NOMO-1 (cell line): ENCODE measurements around the gene NOS1.
A peak's percentile ranks its signal among the peaks of the same experiment; 100 is the strongest.
"Not testable (repeated sequence)": the region's sequence is repeated elsewhere in the genome, so short reads cannot be mapped to it uniquely, and the experiment has no call there.

Experiments
- DNase-seq, 2 experiments: peaks; one replicate each; lab custom pipeline; 2025; ENCODE audit not compliant: unreplicated experiment in 2 of 2; lab: John Stamatoyannopoulos, UW

The NOS1 gene

DNA sequence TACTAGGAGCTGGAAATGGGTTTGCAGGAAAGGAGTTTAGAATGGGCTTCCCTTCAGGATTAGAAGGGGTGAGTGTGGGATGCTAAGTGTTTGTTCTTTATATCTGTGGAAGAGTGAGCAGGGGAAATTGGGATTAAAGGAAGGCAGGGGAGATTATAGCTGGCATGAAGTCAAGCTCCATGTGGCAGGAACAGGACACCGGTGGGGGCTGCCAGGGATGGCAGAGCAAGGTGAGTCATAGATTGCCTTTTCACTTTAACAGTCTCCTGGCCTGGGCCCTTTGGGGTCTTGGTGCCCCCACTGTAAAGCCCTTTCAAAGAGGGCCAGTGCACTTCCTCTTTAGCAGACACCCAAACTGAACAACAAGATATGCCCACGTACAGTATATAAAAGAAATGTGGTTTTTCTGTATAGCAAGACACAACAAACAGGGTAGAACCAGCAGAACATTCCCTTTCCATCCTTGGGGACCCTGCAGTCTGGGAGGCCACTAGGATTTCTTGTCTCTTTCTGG, 148.1 kb downstream of the NOS1 start:
- no peak for DNase-seq

DNA sequence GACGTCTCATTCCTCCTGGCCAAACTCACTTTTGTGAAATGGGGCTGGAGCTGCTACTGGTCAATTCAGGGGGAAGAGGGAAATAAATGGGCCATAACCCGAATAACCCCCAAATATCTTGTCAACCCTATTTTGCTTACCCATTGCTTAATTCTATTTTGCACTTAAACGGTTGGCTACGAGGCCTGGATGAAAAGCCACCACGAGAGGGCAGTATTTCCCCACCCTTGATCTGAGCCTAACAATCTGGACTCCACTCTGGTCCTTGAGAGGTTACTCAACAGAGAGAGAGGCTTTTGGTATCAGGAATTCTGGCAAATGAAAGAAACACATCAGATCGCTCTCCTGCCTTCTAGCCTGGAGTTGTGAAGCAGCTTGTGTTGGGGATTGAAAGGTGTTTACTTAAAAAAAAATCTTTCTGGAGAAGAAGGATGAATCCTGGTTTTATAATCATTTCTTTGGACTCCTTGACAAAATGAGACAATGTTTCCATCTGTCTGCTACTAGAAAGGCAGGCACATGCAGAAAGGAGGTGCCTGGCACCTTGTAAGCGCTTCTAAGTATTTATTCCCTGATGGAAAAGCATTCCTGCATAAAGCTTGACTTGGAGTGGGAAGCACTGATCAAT, 148.7 kb downstream of the NOS1 start:
- peak; percentile 58 to 60 for DNase-seq

GRCh38 chr12:117210266-117210918, 151.0 kb downstream of the NOS1 start:
- DNase-seq = no peak

DNA sequence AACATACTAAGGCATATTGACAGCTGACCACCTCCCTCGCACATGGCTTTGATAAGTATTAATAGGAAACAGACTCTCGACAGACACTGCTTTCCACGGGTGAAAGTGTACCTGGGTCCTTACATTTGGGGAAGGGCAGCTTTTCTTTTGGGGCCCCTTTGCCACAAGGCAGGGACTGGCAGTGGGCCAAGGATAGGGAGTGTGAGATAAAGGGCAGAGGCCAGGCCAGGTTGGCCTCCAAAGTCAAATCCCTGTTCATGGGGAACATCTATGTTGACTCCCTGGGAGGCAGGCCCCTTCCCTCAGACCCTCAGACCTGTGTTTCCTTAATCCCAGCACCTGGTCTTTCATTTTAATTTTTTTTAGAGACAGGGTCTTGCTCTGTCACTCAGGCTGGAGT, 151.8 kb downstream of the NOS1 start:
- no peak for DNase-seq

- no peak for DNase-seq
These were observed 152.5 kb downstream of the NOS1 start for GRCh38 chr12:117208811-117209455.

- DNase-seq = no peak
These were observed 153.2 kb downstream of the NOS1 start for GRCh38 chr12:117208206-117208605.

DNA sequence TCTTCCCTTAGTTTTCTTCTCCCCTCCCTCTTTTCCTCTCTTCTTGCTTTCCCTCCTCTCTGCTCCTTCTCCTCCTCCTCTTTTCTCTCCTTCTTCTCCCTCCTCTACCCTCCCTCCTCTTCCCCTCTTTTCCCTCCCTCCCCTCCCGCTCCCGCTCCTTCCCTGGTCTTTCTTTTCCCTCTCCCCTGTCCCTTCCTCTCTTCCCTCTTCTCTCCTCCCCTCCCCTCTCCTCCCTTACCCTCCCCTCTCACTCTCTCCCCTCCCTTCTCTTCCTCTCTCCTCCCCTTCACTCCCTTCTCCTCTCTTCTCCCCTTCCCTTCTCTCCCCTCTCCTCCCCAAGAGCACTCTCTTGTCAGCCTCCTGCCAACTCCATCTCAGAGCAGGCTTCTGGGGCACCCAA, 153.8 kb downstream of the NOS1 start:
- no peak for DNase-seq

- no peak for DNase-seq
These were observed 158.9 kb downstream of the NOS1 start for GRCh38 chr12:117202556-117202955.

- no peak for DNase-seq
These were observed 159.4 kb downstream of the NOS1 start for GRCh38 chr12:117202033-117202432.

- DNase-seq = not testable (repeated sequence)
These were observed 161.3 kb downstream of the NOS1 start for GRCh38 chr12:117199956-117200744.

DNA sequence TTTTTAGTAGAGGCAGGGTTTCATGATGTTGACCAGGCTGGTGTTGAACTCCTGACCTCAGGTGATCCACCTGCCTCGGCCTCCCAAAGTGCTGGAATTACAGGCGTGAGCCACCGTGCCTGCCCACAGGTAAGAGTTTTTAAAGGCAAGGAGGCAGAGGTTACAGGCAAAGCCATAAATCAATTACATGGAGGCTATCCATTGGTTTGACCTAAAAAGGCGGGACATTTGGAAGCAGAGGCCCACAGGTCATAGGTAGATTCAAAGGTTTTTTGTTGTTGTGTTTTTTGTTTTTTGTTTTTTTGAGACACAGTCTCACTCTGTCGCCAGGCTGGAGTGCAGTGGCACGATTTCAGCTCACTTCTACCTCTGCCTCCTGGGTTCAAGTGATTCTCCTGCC, 165.1 kb downstream of the NOS1 start:
- DNase-seq = not testable (repeated sequence)

GRCh38 chr12:117195027-117195426, 166.4 kb downstream of the NOS1 start:
- not testable (repeated sequence) for DNase-seq

DNA sequence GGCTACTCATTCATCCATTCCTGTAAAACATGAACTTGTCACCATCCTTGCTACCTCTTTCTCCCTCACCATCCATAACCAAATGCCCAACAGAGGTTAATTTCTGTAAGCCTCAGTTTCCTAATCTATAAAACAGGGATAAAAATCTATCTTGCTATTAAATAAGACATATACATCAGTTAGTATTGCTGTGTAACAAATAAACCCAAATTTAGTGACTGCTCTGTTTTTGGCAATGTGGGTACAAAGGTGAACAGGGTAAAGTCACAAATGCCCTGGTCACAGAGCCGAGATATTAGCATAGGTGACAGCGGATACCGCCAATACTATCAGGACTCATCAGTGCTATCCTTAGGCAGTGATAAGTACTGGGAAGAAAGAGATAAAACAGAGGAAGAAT, 167.5 kb downstream of the NOS1 start:
- DNase-seq = no peak

GRCh38 chr12:117192581-117192980, 168.8 kb downstream of the NOS1 start:
- DNase-seq = not testable (repeated sequence)

GRCh38 chr12:117192057-117192456, 169.4 kb downstream of the NOS1 start:
- DNase-seq = no peak

- DNase-seq = peak; percentile 43 to 82
These were observed 171.1 kb downstream of the NOS1 start, which contains the start of gene FBXO21 for GRCh38 chr12:117190210-117190781. Gene FBXO21, minus strand, starts transcription at chr12:117190470. Its CDS starts 14 bp downstream, at chr12:117190456.

- peak; percentile 3 to 8 for DNase-seq
These were observed 171.7 kb downstream of the NOS1 start for GRCh38 chr12:117189725-117190209.

DNA sequence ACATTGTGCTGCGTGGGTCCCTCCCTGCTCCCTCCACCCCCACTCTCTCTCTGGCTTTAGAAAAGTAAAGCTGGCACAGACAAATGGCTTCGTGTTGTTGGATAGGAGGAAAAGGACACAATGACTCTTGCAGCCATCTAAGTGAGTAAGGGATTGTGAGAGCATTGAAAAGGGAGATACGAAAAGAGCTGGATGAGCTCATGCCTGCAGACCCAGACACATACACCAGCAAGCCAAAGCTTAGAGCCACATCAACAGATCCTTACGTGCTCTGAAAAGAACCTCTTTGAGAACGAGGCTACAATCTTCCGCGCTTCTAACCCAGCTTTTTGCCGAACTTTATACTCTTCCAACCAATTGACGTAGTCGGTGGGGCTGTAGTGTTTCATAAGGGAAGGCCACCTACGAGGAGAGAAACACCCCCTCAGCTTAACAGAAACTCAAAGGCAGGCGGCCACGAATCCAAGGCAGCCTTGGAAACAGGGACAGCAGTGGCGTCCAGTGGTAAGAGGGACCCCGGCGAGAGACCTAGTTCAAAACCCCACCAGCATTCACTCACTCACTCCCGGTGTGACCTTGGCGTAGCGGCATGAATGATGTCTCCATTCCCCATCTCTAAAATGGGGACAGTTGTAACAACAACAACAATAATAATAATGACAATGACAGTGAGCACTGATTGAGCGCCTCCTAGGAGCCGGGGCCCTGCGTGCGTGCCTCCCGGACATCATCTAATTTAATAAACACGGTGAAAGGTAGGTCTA, 172.3 kb downstream of the NOS1 start:
- DNase-seq = no peak

GRCh38 chr12:117188121-117188665, 173.2 kb downstream of the NOS1 start:
- no peak for DNase-seq
